Keratinocyte (primary cell): ENCODE data around the gene ARPC5L. TPM values are rescaled to one million over a fixed set of nuclear protein-coding genes. Genes with fewer than 3 reads are reported as not detected.
"Not testable (repeated sequence)": the region's sequence is repeated elsewhere in the genome, so short reads cannot be mapped to it uniquely, and the experiment has no call there.

Experiments used
- DNase-seq: peaks from one replicate; pipeline ENCODE4 v3.0.0-alpha.2; 2011; ENCODE audit warnings: low read depth, missing footprints, low spot score
- FAIRE-seq: peaks from 2 replicates; lab custom pipeline; 2011; peaks lifted over from hg19 to GRCh38; lab: Jason Lieb, UNC
- H2AFZ ChIP-seq: 2 replicates; pipeline ENCODE4 v1.6.0; 2012; ENCODE audit warnings: low read length, control low read depth, inconsistent platforms; ENCODE audit not compliant: control insufficient read depth
- H3K27ac ChIP-seq: 2 replicates; pipeline ENCODE4 v1.5.1; 2011; ENCODE audit warnings: low read length; ENCODE audit not compliant: control insufficient read depth, insufficient read depth
- H3K27me3 ChIP-seq: 3 replicates; pipeline ENCODE4 v1.6.0; 2011; ENCODE audit warnings: low read length; ENCODE audit not compliant: control insufficient read depth, insufficient read depth; ENCODE audit errors: extremely low read depth
- H3K36me3 ChIP-seq, 2 experiments: 2 replicates in 1 of 2; 3 replicates in 1 of 2; pipeline ENCODE4 v1.5.1; 2011; ENCODE audit warnings: low read length in 2 of 2, mild to moderate bottlenecking in 1 of 2; ENCODE audit not compliant: control insufficient read depth in 2 of 2, insufficient read depth in 2 of 2; ENCODE audit errors: extremely low read depth in 1 of 2
- H3K4me1 ChIP-seq: 3 replicates; pipeline ENCODE4 v1.5.1; 2011; ENCODE audit warnings: low read length; ENCODE audit not compliant: control insufficient read depth, insufficient read depth; ENCODE audit errors: extremely low read depth
- H3K4me2 ChIP-seq: 3 replicates; pipeline ENCODE4 v1.6.0; 2011; ENCODE audit warnings: low read depth, low read length; ENCODE audit not compliant: control insufficient read depth, insufficient read depth; ENCODE audit errors: extremely low read depth
- H3K4me3 ChIP-seq, 3 experiments: fragments of 200-600 bp in 1 of 3; sonication (generic) in 1 of 3; 2 replicates in 2 of 3; 3 replicates in 1 of 3; pipeline ENCODE4 v1.5.1; 2011 to 2016; ENCODE audit warnings: low read length in 3 of 3, mild to moderate bottlenecking in 3 of 3, control low read depth in 2 of 3, inconsistent platforms in 1 of 3, low read depth in 1 of 3, mixed read lengths in 1 of 3, mixed run types in 1 of 3, moderate library complexity in 1 of 3; ENCODE audit not compliant: control insufficient read depth in 2 of 3, insufficient read depth in 2 of 3; ENCODE audit errors: extremely low read depth in 1 of 3
- H3K79me2 ChIP-seq: 2 replicates; pipeline ENCODE4 v1.6.0; 2012; ENCODE audit warnings: low read length; ENCODE audit not compliant: control insufficient read depth, insufficient read depth
- H3K9ac ChIP-seq: 3 replicates; pipeline ENCODE4 v1.6.0; 2011; ENCODE audit warnings: low read length; ENCODE audit not compliant: control insufficient read depth, insufficient read depth; ENCODE audit errors: extremely low read depth
- H3K9me1 ChIP-seq: 3 replicates; pipeline ENCODE4 v1.6.0; 2011; ENCODE audit warnings: low read length; ENCODE audit not compliant: control insufficient read depth, insufficient read depth; ENCODE audit errors: extremely low read depth
- H3K9me3 ChIP-seq: 2 replicates; pipeline ENCODE4 v1.5.1; 2012; ENCODE audit warnings: low read depth, low read length; ENCODE audit not compliant: control insufficient read depth
- H4K20me1 ChIP-seq: 3 replicates; pipeline ENCODE4 v1.6.0; 2011; ENCODE audit warnings: low read length; ENCODE audit not compliant: control insufficient read depth, insufficient read depth; ENCODE audit errors: extremely low read depth
- EZH2 ChIP-seq: IDR thresholded peaks from one replicate; pipeline ENCODE4 v1.6.1; 2012; ENCODE audit warnings: inconsistent platforms, mild to moderate bottlenecking, low read length, moderate library complexity
- dilution Hi-C: fragments of 300-500 bp; cut with MboI; formaldehyde crosslinking; loops from one replicate; pipeline ENCODE4 v1.7.0; 2020; ENCODE audit warnings: low sequenced_read_pairs; ENCODE audit not compliant: extremely low pct_ligation_motif_present
- polyA plus RNA-seq, 5 experiments: library from polyadenylated mRNA; depleted of rRNA in 3 of 5; stranded (reverse) in 3 of 5; stranded (forward) in 1 of 5; unstranded in 1 of 5; fragments of >200 nt; gene quantifications; 1 replicate in 1 of 5; 2 replicates in 3 of 5; 3 replicates in 1 of 5; pipeline versions ENCODE4 v1.2.1 to v1.2.3, GENCODE V29; 2011 to 2012; ENCODE audit warnings: missing spikeins in 2 of 5, low read depth in 1 of 5, low replicate concordance in 1 of 5
- TF ChIP-seq, protein P1 (sequence below), 3 experiments: IDR thresholded peaks in 1 of 3; conservative IDR thresholded peaks in 1 of 3; optimal IDR thresholded peaks in 1 of 3; 2 replicates in 2 of 3; 3 replicates in 1 of 3; pipeline versions ENCODE3 to v1.5.1; 2011; ENCODE audit warnings: low read length in 3 of 3, mild to moderate bottlenecking in 3 of 3, moderate library complexity in 2 of 3, control low read depth in 1 of 3, inconsistent platforms in 1 of 3; ENCODE audit not compliant: insufficient read depth in 2 of 3; ENCODE audit errors: extremely low read depth in 1 of 3

Gene ARPC5L
- polyA plus RNA-seq, 1 donor (not counting 4 experiments of a cell fraction or from before 2014, with no cell fraction given): 102 TPM

DNA sequence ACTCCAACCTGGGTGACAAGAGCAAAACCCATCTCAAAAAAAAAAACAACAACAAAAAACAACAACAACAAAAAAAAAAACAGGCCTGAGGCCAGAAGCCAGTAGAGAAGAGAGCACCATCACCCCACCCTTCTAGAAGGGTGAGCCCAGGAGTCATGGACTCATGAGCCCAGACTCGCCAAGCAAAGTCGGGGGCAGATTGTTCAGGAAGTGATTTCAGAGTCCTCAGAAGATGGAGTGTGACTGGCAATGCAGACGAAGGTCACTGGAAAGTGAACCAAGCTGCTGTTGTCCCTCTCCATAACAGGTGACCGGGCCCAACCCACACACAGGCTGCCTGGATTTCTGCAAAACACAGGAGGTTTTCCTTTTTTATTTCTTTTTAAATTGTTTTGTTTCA, 17.6 kb upstream of the ARPC5L start:
- dilution Hi-C loops: no loop called here
- H3K9ac ChIP-seq: no peak overlapping the region
- FAIRE-seq (no peak), DNase-seq (no peak)
- H3K4me2 ChIP-seq: no peak overlapping the region
- H4K20me1 ChIP-seq: no peaks in the 10 kb centered on the region
- TF ChIP-seq EZH2: no peak
- TF ChIP-seq, protein P1, sequence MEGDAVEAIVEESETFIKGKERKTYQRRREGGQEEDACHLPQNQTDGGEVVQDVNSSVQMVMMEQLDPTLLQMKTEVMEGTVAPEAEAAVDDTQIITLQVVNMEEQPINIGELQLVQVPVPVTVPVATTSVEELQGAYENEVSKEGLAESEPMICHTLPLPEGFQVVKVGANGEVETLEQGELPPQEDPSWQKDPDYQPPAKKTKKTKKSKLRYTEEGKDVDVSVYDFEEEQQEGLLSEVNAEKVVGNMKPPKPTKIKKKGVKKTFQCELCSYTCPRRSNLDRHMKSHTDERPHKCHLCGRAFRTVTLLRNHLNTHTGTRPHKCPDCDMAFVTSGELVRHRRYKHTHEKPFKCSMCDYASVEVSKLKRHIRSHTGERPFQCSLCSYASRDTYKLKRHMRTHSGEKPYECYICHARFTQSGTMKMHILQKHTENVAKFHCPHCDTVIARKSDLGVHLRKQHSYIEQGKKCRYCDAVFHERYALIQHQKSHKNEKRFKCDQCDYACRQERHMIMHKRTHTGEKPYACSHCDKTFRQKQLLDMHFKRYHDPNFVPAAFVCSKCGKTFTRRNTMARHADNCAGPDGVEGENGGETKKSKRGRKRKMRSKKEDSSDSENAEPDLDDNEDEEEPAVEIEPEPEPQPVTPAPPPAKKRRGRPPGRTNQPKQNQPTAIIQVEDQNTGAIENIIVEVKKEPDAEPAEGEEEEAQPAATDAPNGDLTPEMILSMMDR (optimal IDR thresholded peaks at IDR 0.05 in 1 of 3, IDR thresholded peaks at IDR 0.05 in 1 of 3, conservative IDR thresholded peaks at IDR 0.05 in 1 of 3; ENCODE audit: extremely low read depth in 1 of 3, insufficient read depth in 2 of 3, low read length in 3 of 3): no peak
- no peak overlapping the region for H2AFZ ChIP-seq
- H3K9me1 ChIP-seq: no peaks in the 10 kb centered on the region
- no peaks in the 10 kb centered on the region for H3K79me2 ChIP-seq
- no peaks in the 10 kb centered on the region for H3K4me1 ChIP-seq
- no peaks in the 10 kb centered on the region for H3K36me3 ChIP-seq
- H3K9me3 ChIP-seq: no peaks in the 10 kb centered on the region
- no peak overlapping the region for H3K4me3 ChIP-seq
- H3K27ac ChIP-seq: no peak overlapping the region
- H3K27me3 ChIP-seq: no peaks in the 10 kb centered on the region

DNA sequence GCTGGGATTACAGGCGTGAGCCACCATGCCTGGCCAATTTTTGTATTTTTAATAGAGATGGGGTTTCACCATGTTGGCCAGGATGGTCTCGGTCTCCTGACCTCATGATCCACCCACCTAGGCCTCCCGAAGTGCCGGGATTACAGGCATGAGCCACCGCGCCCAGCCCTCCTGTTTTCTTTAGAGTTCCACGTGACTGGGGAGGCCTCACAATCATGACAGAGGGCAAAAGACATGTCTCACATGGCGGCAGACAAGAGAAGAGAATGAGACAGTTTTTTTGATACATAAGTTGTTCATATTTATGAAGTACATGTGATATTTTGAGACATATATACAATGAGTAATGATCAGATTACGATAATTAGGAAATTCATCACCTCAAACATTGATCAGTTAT, 15.5 kb upstream of the ARPC5L start:
- H3K4me2 ChIP-seq, dilution Hi-C loops, H4K20me1 ChIP-seq, H3K9me3 ChIP-seq, H3K4me3 ChIP-seq, H3K4me1 ChIP-seq, H3K27me3 ChIP-seq, H3K27ac ChIP-seq, H3K36me3 ChIP-seq, FAIRE-seq, H2AFZ ChIP-seq, H3K9me1 ChIP-seq, H3K79me2 ChIP-seq, H3K9ac ChIP-seq, DNase-seq: not testable (repeated sequence)

DNA sequence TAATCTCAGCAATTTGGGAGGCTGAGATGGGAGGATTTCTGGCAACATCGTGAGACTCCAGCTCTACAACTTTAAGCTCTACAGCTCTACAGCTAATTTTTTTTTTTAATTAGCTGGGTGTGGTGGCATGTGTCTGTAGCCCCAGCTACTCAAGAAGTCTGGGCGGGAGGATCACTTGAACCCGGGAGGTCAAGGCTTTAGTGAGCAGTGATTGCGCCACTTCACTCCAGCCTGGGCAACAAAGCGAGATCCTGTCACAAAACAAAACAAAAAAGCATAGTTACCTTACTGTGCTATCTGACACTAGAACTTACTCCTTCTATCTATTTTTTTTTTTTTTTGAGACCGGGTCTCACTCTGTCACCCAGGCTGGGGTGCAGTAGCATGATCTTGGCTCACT, 15.0 kb upstream of the ARPC5L start:
- TF ChIP-seq EZH2: no peak
- TF ChIP-seq, protein P1 (optimal IDR thresholded peaks at IDR 0.05 in 1 of 3, IDR thresholded peaks at IDR 0.05 in 1 of 3, conservative IDR thresholded peaks at IDR 0.05 in 1 of 3; ENCODE audit: extremely low read depth in 1 of 3, insufficient read depth in 2 of 3, low read length in 3 of 3): no peak
- Histone ChIP-seq H3K9me3 (no peaks in the 10 kb centered on the region), H3K27ac (no peak overlapping the region), H3K9me1 (no peaks in the 10 kb centered on the region), H3K9ac (no peak overlapping the region), H3K36me3 (no peaks in the 10 kb centered on the region), H4K20me1 (no peaks in the 10 kb centered on the region), H3K4me2 (no peak overlapping the region), H2AFZ (no peak overlapping the region), H3K4me3 (no peak overlapping the region), H3K4me1 (no peaks in the 10 kb centered on the region), H3K27me3 (no peaks in the 10 kb centered on the region), H3K79me2 (no peaks in the 10 kb centered on the region)
- FAIRE-seq (no peak), DNase-seq (no peak)
- dilution Hi-C loops: no loop called here
